Measurements from ENCODE around the gene WDFY3.

Gene WDFY3

DNA sequence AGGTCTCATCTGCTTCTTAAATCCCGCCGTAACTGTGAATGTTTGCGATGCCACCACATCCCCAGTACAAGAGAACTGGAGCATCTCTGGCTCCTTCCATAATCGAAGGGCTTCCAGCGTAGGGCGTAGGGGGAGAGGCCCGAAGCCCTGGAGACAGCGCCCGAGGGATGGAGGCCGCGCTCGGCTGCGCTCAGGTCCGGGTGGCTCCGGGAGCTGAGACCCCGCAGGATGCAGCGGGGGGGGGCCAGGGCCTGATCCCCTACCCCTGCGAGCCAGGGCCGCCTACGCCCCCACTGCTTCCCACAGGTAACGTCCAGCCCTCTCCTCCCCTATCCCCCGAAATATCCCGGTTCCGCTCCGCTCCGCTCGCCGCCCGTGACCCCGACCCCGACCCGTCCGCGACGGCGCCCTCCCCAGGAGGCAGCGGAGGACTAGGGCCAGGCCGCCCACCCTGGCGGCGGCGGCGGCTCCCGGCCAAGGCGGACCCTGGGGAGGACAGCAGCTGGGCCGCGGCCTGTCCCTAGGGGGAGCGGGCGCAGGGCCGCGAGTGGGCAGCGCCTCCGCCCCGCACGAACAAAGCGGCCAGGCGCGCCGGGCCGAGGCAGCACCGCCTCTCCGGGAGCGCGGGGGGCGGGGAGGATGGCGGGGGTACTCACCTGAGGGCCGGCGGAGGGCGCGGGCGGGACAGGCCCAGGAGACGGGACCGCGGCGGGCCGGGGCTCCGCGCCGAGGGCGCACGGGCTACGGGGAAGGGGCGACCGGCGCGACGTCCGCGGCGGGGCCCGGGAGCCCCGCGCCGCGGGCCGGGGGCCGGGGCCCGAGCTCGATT, 723 bp downstream of the WDFY3 start:
- TF ChIP-seq, protein P1, sequence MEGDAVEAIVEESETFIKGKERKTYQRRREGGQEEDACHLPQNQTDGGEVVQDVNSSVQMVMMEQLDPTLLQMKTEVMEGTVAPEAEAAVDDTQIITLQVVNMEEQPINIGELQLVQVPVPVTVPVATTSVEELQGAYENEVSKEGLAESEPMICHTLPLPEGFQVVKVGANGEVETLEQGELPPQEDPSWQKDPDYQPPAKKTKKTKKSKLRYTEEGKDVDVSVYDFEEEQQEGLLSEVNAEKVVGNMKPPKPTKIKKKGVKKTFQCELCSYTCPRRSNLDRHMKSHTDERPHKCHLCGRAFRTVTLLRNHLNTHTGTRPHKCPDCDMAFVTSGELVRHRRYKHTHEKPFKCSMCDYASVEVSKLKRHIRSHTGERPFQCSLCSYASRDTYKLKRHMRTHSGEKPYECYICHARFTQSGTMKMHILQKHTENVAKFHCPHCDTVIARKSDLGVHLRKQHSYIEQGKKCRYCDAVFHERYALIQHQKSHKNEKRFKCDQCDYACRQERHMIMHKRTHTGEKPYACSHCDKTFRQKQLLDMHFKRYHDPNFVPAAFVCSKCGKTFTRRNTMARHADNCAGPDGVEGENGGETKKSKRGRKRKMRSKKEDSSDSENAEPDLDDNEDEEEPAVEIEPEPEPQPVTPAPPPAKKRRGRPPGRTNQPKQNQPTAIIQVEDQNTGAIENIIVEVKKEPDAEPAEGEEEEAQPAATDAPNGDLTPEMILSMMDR (IDR thresholded peaks at IDR 0.05; ENCODE audit: control extremely low read depth, extremely low read depth, low read depth, missing control alignments), result no peak
- ChIA-PET CTCF (interaction anchor here (0.6 kb wide), 1 partner anchor 216 kb away, joined by 3 read pairs; no protein-coding TSS in a partner anchor), POLR2A (no interaction called here)
- peak; percentile 9 for DNase-seq (ENCODE audit: extremely low spot score)

DNA sequence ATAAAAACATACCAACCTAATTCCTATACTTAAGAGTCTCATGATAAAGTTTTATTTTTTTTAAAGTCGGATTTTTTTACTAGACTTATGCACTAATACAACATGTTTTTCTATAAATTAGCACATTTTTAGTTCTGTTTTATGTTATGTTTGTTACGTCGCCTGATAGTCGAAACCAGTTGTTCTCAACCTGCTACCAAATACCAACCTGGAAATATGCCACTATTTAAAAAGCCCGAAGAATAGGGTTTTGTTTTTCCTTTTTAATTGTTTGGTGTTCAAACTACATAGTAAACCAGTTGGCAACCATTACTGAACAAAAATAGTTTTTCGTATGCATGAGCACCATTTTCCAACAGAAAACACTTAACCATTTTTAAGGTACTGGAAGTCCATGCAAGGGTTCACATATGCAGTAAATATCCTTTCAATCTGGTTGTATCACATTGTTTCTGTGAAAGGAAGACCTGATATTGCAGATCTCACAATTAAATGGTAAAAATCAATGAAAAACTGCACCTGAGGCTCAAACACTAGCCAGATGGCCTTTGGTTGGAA, 1.4 kb downstream of the WDFY3 start:
- TF ChIP-seq, protein P1 (IDR thresholded peaks at IDR 0.05; ENCODE audit: control extremely low read depth, extremely low read depth, low read depth, missing control alignments), result no peak
- CTCF ChIA-PET, result no interaction called here
- no peak for DNase-seq (ENCODE audit: extremely low spot score)
- POLR2A ChIA-PET, result no interaction called here

DNA sequence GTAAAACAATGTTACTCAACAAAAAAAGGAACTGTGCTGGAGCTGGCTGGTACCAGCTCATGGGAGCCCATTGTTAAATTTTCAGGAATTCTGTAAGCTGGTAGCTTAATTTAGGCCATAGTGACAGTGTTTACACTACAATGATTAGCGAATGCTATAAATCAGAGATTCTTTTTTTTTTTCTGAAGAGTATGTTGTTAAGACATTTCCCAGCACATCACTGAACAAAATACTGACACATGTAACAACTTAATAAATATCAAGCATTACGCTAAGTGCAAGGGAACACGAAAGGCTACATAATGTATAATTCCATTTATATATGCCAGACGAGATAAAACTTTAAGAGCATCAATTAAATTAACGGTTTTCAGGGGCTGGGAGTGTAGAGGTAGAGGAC, 4.4 kb downstream of the WDFY3 start:
- no peak for DNase-seq (ENCODE audit: extremely low spot score)
- ChIA-PET CTCF (interaction anchor here (1.6 to 1.9 kb wide), 2 partner anchors 9 to 13 kb away, joined by 3 to 13 read pairs; no protein-coding TSS in a partner anchor), POLR2A (no interaction called here)
- TF ChIP-seq, protein P1 (IDR thresholded peaks at IDR 0.05; ENCODE audit: control extremely low read depth, extremely low read depth, low read depth, missing control alignments), result no peak

DNA sequence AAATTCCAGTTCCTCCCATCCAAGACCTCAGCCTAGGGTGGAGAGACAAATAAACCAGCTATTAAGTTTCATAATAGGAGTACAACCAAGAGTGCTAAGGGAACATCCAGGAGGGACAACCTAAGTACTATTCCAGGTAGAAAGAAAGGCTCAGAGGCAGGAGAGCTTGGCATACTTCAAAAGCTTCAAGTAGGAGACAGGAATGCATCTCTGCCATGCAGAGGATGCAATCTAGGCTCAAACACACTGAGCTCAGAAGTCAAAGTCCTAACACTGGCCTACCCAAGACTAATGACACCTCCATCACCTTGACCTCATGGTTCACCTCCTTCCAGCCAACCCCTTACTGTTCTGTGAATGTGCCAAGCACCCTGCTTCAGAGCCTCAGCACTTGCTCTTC, 8.1 kb downstream of the WDFY3 start:
- ChIA-PET CTCF (interaction anchor here (1.2 to 1.7 kb wide), 2 partner anchors 13 to 209 kb away, joined by 3 to 4 read pairs; no protein-coding TSS in a partner anchor), POLR2A (no interaction called here)
- TF ChIP-seq, protein P1 (IDR thresholded peaks at IDR 0.05; ENCODE audit: control extremely low read depth, extremely low read depth, low read depth, missing control alignments), result no peak
- DNase-seq (ENCODE audit: extremely low spot score), result no peak

DNA sequence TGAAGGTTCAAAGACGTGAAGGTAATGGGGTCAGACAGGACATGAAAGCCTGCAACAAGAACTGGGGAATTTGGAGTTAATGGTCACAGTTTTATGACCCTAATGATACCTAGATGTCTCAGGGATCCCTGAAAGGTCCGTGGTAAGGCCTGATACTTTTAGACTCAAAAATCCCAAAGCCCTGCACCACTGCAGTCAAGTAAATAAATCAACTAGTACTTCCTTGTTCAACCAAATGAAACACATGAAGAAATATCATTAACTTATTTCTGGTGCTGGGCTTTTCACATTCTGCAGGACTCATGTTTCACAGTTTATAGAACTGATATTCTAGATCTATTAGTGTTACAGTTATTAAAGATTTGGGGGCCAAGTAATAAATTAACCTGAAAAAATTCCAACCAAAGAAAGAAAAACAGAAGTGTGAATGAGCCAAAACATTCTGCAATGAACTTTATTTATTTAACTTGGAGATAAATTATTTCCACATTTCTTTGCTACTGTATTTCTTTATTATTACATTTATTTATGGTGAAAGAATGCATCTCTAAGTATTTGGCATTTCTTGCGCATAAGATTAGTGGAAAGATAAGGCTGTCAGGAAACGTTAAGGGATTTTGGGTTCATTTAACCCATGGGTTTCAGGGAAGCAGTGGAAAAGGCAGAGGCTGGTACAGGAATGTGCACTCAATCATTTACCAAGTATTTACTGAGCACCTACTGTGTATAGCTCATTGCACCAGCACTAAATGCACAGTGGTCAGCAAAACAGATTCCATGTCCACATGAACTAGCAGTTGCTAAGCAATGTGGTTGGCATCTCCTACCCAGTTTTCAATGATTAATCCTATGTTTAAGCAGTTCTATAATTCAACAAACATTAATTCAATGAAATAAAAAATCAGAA, 8.7 kb downstream of the WDFY3 start:
- TF ChIP-seq, protein P1 (IDR thresholded peaks at IDR 0.05; ENCODE audit: control extremely low read depth, extremely low read depth, low read depth, missing control alignments), result no peak
- no peak for DNase-seq (ENCODE audit: extremely low spot score)
- POLR2A ChIA-PET, result no interaction called here
- CTCF ChIA-PET, result interaction anchor here (1.2 to 1.7 kb wide), 2 partner anchors 13 to 208 kb away, joined by 3 to 4 read pairs; no protein-coding TSS in a partner anchor

DNA sequence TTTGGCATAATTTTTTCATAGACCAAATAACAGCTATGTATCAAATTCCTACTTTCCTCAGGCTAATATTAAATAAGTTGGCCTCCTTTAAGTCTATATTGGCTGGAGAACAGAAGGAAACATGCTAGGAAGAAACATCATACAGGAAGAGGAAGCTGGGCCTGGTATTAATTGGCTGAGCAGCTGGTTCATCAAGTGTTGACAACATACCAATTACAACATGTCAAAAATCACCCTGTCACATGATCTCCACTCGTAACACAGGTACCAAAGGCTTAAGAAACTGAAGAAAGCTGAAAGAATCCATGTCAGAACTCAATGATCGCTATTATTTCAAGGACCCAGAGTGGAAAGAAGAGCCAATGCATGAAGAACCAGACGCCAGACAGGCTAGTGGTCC, 10.5 kb downstream of the WDFY3 start:
- ChIA-PET POLR2A (no interaction called here), CTCF (interaction anchor here (1.7 to 1.8 kb wide), 2 partner anchors 16 to 26 kb away, joined by 3 to 6 read pairs; no protein-coding TSS in a partner anchor)
- TF ChIP-seq, protein P1 (IDR thresholded peaks at IDR 0.05; ENCODE audit: control extremely low read depth, extremely low read depth, low read depth, missing control alignments), result no peak

More for the DNA sequence above, 10.5 kb downstream of the WDFY3 start:
- DNase-seq (ENCODE audit: extremely low spot score), result no peak
